HG03095 (cell line): Measurements from ENCODE around the gene PYURF.
A peak's percentile ranks its signal among the peaks of the same experiment; 100 is the strongest.
"Not testable (repeated sequence)": the region's sequence is repeated elsewhere in the genome, so short reads cannot be mapped to it uniquely, and the experiment has no call there.

Experiments used
- ATAC-seq: cut with Tn5 transposase; IDR thresholded peaks from one replicate; pipeline ENCODE4 v1.9.1; 2021; ENCODE audit warnings: moderate library complexity; ENCODE audit not compliant: unreplicated experiment

The PYURF gene

GRCh38 chr4:88523325-88524129, at the start of gene PYURF:
Gene PYURF, minus strand, starts transcription at chr4:88523776. Its CDS starts 76 bp downstream, at chr4:88523700.
- peak; percentile 83 for ATAC-seq

GRCh38 chr4:88570001-88570400, 46.4 kb upstream of the PYURF start:
- ATAC-seq, result no peak

GRCh38 chr4:88567591-88567990, 44.0 kb upstream of the PYURF start:
- ATAC-seq, result no peak

- no peak for ATAC-seq
Observed at GRCh38 chr4:88549815-88550214, 26.2 kb upstream of the PYURF start.

GRCh38 chr4:88539322-88540068, 15.9 kb upstream of the PYURF start:
- not testable (repeated sequence) for ATAC-seq

GRCh38 chr4:88537709-88538108, 14.1 kb upstream of the PYURF start:
- ATAC-seq, result no peak

- no peak for ATAC-seq
Observed at GRCh38 chr4:88535090-88535755, 11.6 kb upstream of the PYURF start.

- ATAC-seq, result no peak
Observed at GRCh38 chr4:88533937-88534750, 10.6 kb upstream of the PYURF start.

- no peak for ATAC-seq
Observed at GRCh38 chr4:88533088-88533790, 9.7 kb upstream of the PYURF start.

GRCh38 chr4:88531549-88531948, 8.0 kb upstream of the PYURF start:
- ATAC-seq, result no peak

GRCh38 chr4:88528861-88529260, 5.3 kb upstream of the PYURF start:
- no peak for ATAC-seq

GRCh38 chr4:88527787-88528186, 4.2 kb upstream of the PYURF start:
- ATAC-seq, result peak; percentile 38

- no peak for ATAC-seq
Observed at GRCh38 chr4:88526221-88526815, 2.7 kb upstream of the PYURF start.

GRCh38 chr4:88524171-88524570, 595 bp upstream of the PYURF start:
- ATAC-seq, result no peak

- ATAC-seq, result no peak
Observed at GRCh38 chr4:88522702-88523324, 763 bp downstream of the PYURF start.

GRCh38 chr4:88518911-88519310, 4.7 kb downstream of the PYURF start:
- no peak for ATAC-seq

GRCh38 chr4:88517825-88518224, 5.8 kb downstream of the PYURF start:
- no peak for ATAC-seq

- no peak for ATAC-seq
Observed at GRCh38 chr4:88516746-88517145, 6.8 kb downstream of the PYURF start.
